Mucosa of descending colon (tissue), 3 donors: Measurements from ENCODE around the gene CTSS. TPM values are rescaled to one million over a fixed set of nuclear protein-coding genes. Genes with fewer than 3 reads are reported as not detected.

Experiments
- ATAC-seq: fragments of 200-7000 bp; cut with Tn5 transposase; one replicate; pipeline ENCODE4 v1.9.1; 2020; ENCODE audit warnings: mild to moderate bottlenecking, moderate library complexity
- DNase-seq, 3 donors: peaks; one replicate each; pipeline ENCODE4 v3.0.0-alpha.2; 2020
- H3K36me3 ChIP-seq: fragments of 200-600 bp; one replicate; pipeline ENCODE4 v1.8.0; 2021; ENCODE audit warnings: low read depth, mild to moderate bottlenecking
- H3K4me1 ChIP-seq: fragments of 200-600 bp; one replicate; pipeline ENCODE4 v1.8.0; 2021; ENCODE audit warnings: low read depth, mild to moderate bottlenecking
- H3K4me3 ChIP-seq: fragments of 200-600 bp; one replicate; pipeline ENCODE4 v1.8.0; 2021; ENCODE audit warnings: mild to moderate bottlenecking
- H3K9me3 ChIP-seq: fragments of 200-600 bp; one replicate; pipeline ENCODE4 v1.8.0; 2021; ENCODE audit warnings: mild to moderate bottlenecking
- CTCF ChIP-seq: fragments of 200-600 bp; IDR thresholded peaks from one replicate; pipeline ENCODE4 v1.8.0; 2022; ENCODE audit warnings: antibody characterized with exemption, mild to moderate bottlenecking
- intact Hi-C, 2 donors: fragments of 100-400 bp; cut with DNase I in 1 of 2; cut with micrococcal nuclease in 1 of 2; formaldehyde crosslinking; loops; one replicate each; pipeline versions ENCODE4 v1.11.0 to v1.11.1; 2022; cut with DNase I, micrococcal nuclease
- total RNA-seq, 3 donors: library from RNA; stranded (reverse); fragmentation: NEBNext Ultra II Directional in 2 of 3; extraction: Animal tissue kit (Norgen Biotek cat#: 25700) in 2 of 3; gene quantifications; one replicate each; pipeline versions ENCODE4 v1.2.1 to v1.2.4, GENCODE V29; 2021 to 2023
- donor health status: DM: no; HTN: no; CAD: no; lungs with moderate emphysema.
- donor health status: DM: no; HTN: no; CAD: no.
- donor health status: DM: no; HTN: yes; CAD: no.

CTSS gene
- total RNA-seq, 3 donors from 2014 or later: 290 to 577 (median 544) TPM

- ATAC-seq: no peak
- peaks cover 12% of the 10 kb centered on the region for H3K4me1 ChIP-seq
- peaks cover under 1% of the 10 kb centered on the region for H3K36me3 ChIP-seq
- H3K9me3 ChIP-seq: no peaks in the 10 kb centered on the region
- H3K4me3 ChIP-seq: no peak within 1 kb of the TSS
- no peak for TF ChIP-seq CTCF
- intact Hi-C loops: no loop called here
- DNase-seq: no peak
These were observed 42.5 kb upstream of the CTSS start, which contains the start of gene CTSK for GRCh38 chr1:150808121-150808520. Gene CTSK, minus strand, starts transcription at chr1:150808260. Its CDS starts 1,455 bp downstream, at chr1:150806805.

- no peaks in the 10 kb centered on the region for H3K9me3 ChIP-seq
- no peak for ATAC-seq
- no peak overlapping the region for H3K4me3 ChIP-seq
- no peak for TF ChIP-seq CTCF
- H3K4me1 ChIP-seq: peaks cover 5% of the 10 kb centered on the region
- H3K36me3 ChIP-seq: no peaks in the 10 kb centered on the region
- DNase-seq: no peak
- intact Hi-C loops: no loop called here
These were observed 41.9 kb upstream of the CTSS start for GRCh38 chr1:150807249-150808023.

- ATAC-seq (no peak), DNase-seq (no peak)
- intact Hi-C loops: no loop called here
- Histone ChIP-seq H3K4me3 (no peak overlapping the region), H3K36me3 (no peaks in the 10 kb centered on the region), H3K4me1 (peaks cover 4% of the 10 kb centered on the region), H3K9me3 (no peaks in the 10 kb centered on the region)
- TF ChIP-seq CTCF: no peak
These were observed 40.3 kb upstream of the CTSS start for GRCh38 chr1:150805899-150806298.

- no peak for ATAC-seq
- intact Hi-C loops: no loop called here
- peaks cover 4% of the 10 kb centered on the region for H3K4me1 ChIP-seq
- no peak for TF ChIP-seq CTCF
- DNase-seq: no peak
- no peak overlapping the region for H3K4me3 ChIP-seq
- no peaks in the 10 kb centered on the region for H3K36me3 ChIP-seq
- no peaks in the 10 kb centered on the region for H3K9me3 ChIP-seq
These were observed 39.1 kb upstream of the CTSS start for GRCh38 chr1:150804671-150805070.

- intact Hi-C loops: no loop called here
- no peak for ATAC-seq
- TF ChIP-seq CTCF: no peak
- DNase-seq: no peak
- H3K9me3 ChIP-seq: no peaks in the 10 kb centered on the region
- no peak overlapping the region for H3K4me3 ChIP-seq
- no peaks in the 10 kb centered on the region for H3K36me3 ChIP-seq
- H3K4me1 ChIP-seq: no peaks in the 10 kb centered on the region
These were observed 33.5 kb upstream of the CTSS start for GRCh38 chr1:150799089-150799488.
